Measurements from ENCODE around the gene MYO7B.

DNA sequence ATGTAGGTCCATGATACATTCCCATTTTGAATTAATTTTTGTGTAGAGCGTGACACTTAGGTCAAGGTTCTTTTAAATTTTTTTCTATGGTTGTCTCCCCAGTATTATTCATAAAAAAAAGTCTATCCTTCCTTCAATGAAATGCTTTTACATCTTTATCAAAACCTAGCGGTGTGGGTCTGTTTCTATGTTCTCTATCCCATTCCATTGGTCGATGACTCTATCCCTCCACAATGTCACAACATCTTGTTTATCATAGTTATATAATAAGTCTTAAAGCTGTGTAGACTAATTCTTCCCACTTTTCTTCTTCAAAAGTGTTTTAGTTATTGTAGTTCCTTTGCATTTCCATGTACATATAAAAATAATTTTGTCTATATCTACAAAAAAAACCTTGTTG, 63.2 kb downstream of the MYO7B start:
- TF ChIP-seq, protein P1, sequence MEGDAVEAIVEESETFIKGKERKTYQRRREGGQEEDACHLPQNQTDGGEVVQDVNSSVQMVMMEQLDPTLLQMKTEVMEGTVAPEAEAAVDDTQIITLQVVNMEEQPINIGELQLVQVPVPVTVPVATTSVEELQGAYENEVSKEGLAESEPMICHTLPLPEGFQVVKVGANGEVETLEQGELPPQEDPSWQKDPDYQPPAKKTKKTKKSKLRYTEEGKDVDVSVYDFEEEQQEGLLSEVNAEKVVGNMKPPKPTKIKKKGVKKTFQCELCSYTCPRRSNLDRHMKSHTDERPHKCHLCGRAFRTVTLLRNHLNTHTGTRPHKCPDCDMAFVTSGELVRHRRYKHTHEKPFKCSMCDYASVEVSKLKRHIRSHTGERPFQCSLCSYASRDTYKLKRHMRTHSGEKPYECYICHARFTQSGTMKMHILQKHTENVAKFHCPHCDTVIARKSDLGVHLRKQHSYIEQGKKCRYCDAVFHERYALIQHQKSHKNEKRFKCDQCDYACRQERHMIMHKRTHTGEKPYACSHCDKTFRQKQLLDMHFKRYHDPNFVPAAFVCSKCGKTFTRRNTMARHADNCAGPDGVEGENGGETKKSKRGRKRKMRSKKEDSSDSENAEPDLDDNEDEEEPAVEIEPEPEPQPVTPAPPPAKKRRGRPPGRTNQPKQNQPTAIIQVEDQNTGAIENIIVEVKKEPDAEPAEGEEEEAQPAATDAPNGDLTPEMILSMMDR (IDR thresholded peaks at IDR 0.05): no peak
- no peak for TF ChIP-seq POLR2A (IDR thresholded peaks at IDR 0.05)

All from thyroid gland (tissue), 4 donors.